K562 (cell line): Measurements from ENCODE around the gene PLS1. TPM values are rescaled to one million over a fixed set of nuclear protein-coding genes. Genes with fewer than 3 reads are reported as not detected.

Experiments
- ATAC-seq: fragments of 200-7000 bp; cut with Tn5 transposase; 3 replicates; pipeline ENCODE4 v1.9.1; 2020; ENCODE audit warnings: moderate library complexity
- BruUV-seq: library from RNA; stranded (reverse); fragments of 400-500 nt; replicated peaks from 2 replicates; lab custom pipeline; 2021; lab: Mats Ljungman, UMichigan
- CTCF ChIA-PET: fragments of 300-600 bp; formaldehyde crosslinking; extraction: SDS; loops from one replicate; lab custom pipeline; 2021; ENCODE audit warnings: low intra/inter-chr PET ratio; lab: Yijun Ruan, JAX
- POLR2A ChIA-PET: fragments of 300-600, 350-650 bp; sonication (Branson Sonifier 250); formaldehyde crosslinking; extraction: SDS; loops from one replicate; lab custom pipeline; 2021; ENCODE audit warnings: antibody characterized with exemption, inconsistent platforms; lab: Yijun Ruan, JAX
- DNase-seq, 4 experiments: peaks; one replicate each; pipeline versions ENCODE4 v3.0.0 to v3.0.0-alpha.2; 2011 to 2018; ENCODE audit warnings: low spot score in 3 of 4, mixed read lengths in 3 of 4; ENCODE audit errors: extremely low read depth in 1 of 4
- FAIRE-seq: peaks from 2 replicates; lab custom pipeline; 2011; peaks lifted over from hg19 to GRCh38; lab: Jason Lieb, UNC
- H2AFZ ChIP-seq: 2 replicates; pipeline ENCODE4 v1.6.0; 2011; ENCODE audit warnings: low read depth, low read length, control low read depth, inconsistent platforms
- H3K27ac ChIP-seq: fragments of 200-600 bp; 3 replicates; pipeline ENCODE4 v1.8.0; 2011; ENCODE audit warnings: low read depth, mild to moderate bottlenecking, control low read depth, inconsistent platforms, low read length, moderate library complexity, mixed read lengths; ENCODE audit errors: extremely low read depth
- H3K27me3 ChIP-seq, 2 experiments: fragments of 300-600 bp in 1 of 2; 2 replicates in 1 of 2; 3 replicates in 1 of 2; pipeline versions ENCODE4 v1.6.0 to v1.8.0; 2011; ENCODE audit warnings: inconsistent platforms in 2 of 2, low read length in 2 of 2, mild to moderate bottlenecking in 1 of 2, mixed read lengths in 1 of 2, moderate library complexity in 1 of 2; ENCODE audit not compliant: control insufficient read depth in 2 of 2, insufficient read depth in 2 of 2
- H3K36me3 ChIP-seq: fragments of 300-600 bp; 3 replicates; pipeline ENCODE4 v1.8.0; 2011; ENCODE audit warnings: mild to moderate bottlenecking, low read length, inconsistent platforms; ENCODE audit not compliant: control insufficient read depth, insufficient read depth
- H3K4me1 ChIP-seq, 2 experiments: fragments of 200-600 bp in 1 of 2; replicated peaks in 1 of 2; 2 replicates in 1 of 2; 3 replicates in 1 of 2; pipeline versions ENCODE4 v1.5.1 to v1.8.0; 2011; ENCODE audit warnings: inconsistent platforms in 2 of 2, low read length in 2 of 2, mild to moderate bottlenecking in 1 of 2, mixed read lengths in 1 of 2, moderate library complexity in 1 of 2; ENCODE audit not compliant: control insufficient read depth in 2 of 2, insufficient read depth in 2 of 2
- H3K4me2 ChIP-seq: 2 replicates; pipeline ENCODE4 v1.6.1; 2011; ENCODE audit warnings: low read length, control low read depth, inconsistent platforms, mixed read lengths; ENCODE audit not compliant: insufficient read depth
- H3K4me3 ChIP-seq: fragments of 200-600 bp; sonication (generic), shearing (Covaris generic); 2 replicates; pipeline ENCODE4 v1.5.1; 2016; ENCODE audit warnings: control low read depth, inconsistent platforms
- H3K79me2 ChIP-seq: fragments of 200-600 bp; 3 replicates; pipeline ENCODE4 v1.8.0; 2011; ENCODE audit warnings: low read length, inconsistent platforms; ENCODE audit not compliant: control insufficient read depth, insufficient read depth
- H3K9ac ChIP-seq, 2 experiments: 2 replicates each; pipeline versions ENCODE4 v1.6.0 to v1.6.1; 2011; ENCODE audit warnings: low read depth in 2 of 2, low read length in 2 of 2, control low read depth in 1 of 2, inconsistent platforms in 1 of 2, mild to moderate bottlenecking in 1 of 2, mixed read lengths in 1 of 2; ENCODE audit not compliant: insufficient read depth in 1 of 2
- H3K9me1 ChIP-seq: one replicate; pipeline ENCODE4 v1.6.0; 2011; ENCODE audit warnings: inconsistent platforms, mild to moderate bottlenecking, low read length, moderate library complexity; ENCODE audit not compliant: control insufficient read depth, insufficient read depth
- H3K9me3 ChIP-seq: replicated peaks from 2 replicates; pipeline ENCODE4 v1.5.1; 2011; ENCODE audit warnings: low read depth, low read length, inconsistent platforms; ENCODE audit not compliant: control insufficient read depth, insufficient read depth
- H4K20me1 ChIP-seq: replicated peaks from 2 replicates; pipeline ENCODE4 v1.6.1; 2011; ENCODE audit warnings: low read length, inconsistent platforms, mixed read lengths; ENCODE audit not compliant: control insufficient read depth, insufficient read depth
- GABPB2 ChIP-seq: fragments of 250-450 bp; sonication (Bioruptor Pico); conservative IDR thresholded peaks from 2 replicates; pipeline ENCODE4 v1.5.1; 2021; ENCODE audit warnings: mild to moderate bottlenecking
- POLR2A ChIP-seq: fragments of 450-650 bp; conservative IDR thresholded peaks from 2 replicates; pipeline ENCODE4 v1.6.1; 2016
- PURB ChIP-seq: sonication (generic); formaldehyde crosslinking; IDR thresholded peaks from 2 replicates; pipeline ENCODE4 v1.9.0; 2021; ENCODE audit warnings: low read depth, mild to moderate bottlenecking, missing genetic modification reagents
- RBM25 ChIP-seq: fragments of 200-400 bp; formaldehyde crosslinking; IDR thresholded peaks from 2 replicates; pipeline ENCODE4 v1.6.1; 2018; ENCODE audit warnings: low read length, low read depth, moderate library complexity; ENCODE audit not compliant: severe bottlenecking
- ZNF436 ChIP-seq: fragments of 250-450, 450-650 bp; sonication (Bioruptor Pico); formaldehyde crosslinking; IDR thresholded peaks from 2 replicates; pipeline ENCODE4 v1.7.0; 2020; ENCODE audit warnings: mild to moderate bottlenecking
- WGBS: fragments of 100-300 bp; shearing (Covaris generic); methylation state at CpG from one replicate; pipeline ENCODE4 v1.1.6; 2016; ENCODE audit warnings: low coverage, mixed read lengths; ENCODE audit not compliant: insufficient coverage; ENCODE audit errors: missing lambda C conversion rate; 5-methylcytosine and 5-hydroxymethylcytosine counted together
- in situ Hi-C: fragments of 300-500 bp; cut with MboI; formaldehyde crosslinking; loops from 4 replicates; pipeline ENCODE4 v1.15.0; 2018; ENCODE audit warnings: inconsistent platforms, mixed read lengths
- intact Hi-C: fragments of 100-400 bp; cut with micrococcal nuclease; formaldehyde crosslinking; loops from 2 replicates; pipeline ENCODE4 v1.14.2; 2022
- polyA plus RNA-seq, 8 experiments: library from polyadenylated mRNA; depleted of rRNA in 4 of 8; stranded (reverse) in 5 of 8; unstranded in 3 of 8; fragments of >200 nt; fragmentation: Nextera tagmentation in 2 of 8; fragmentation: Illumina TruSeq in 1 of 8; extraction: Ambion mirVana in 2 of 8; extraction: Trizol in 1 of 8; gene quantifications; 2 replicates each; pipeline versions ENCODE4 v1.2.1 to v1.2.3, GENCODE V29; 2011 to 2014; ENCODE audit warnings: inconsistent platforms in 1 of 8, missing spikeins in 1 of 8
- total RNA-seq, 7 experiments: library from RNA; depleted of rRNA in 6 of 7; stranded (reverse); fragments of >200 nt in 6 of 7; fragmentation: Illumina TruSeq in 2 of 7; extraction: Trizol in 2 of 7; gene quantifications; 2 replicates each; pipeline versions ENCODE4 v1.2.1 to v1.2.3, GENCODE V29; 2011 to 2021; ENCODE audit warnings: low replicate concordance in 1 of 7
- TF ChIP-seq, protein P1 (sequence below): fragments of 250-450 bp; sonication (Bioruptor Pico); IDR thresholded peaks from 2 replicates; pipeline ENCODE4 v1.4.0; 2020
- TF ChIP-seq, protein P2 (sequence below): fragments of 250-450 bp; sonication (Bioruptor Pico); IDR thresholded peaks from 2 replicates; pipeline ENCODE4 v1.4.0; 2020; ENCODE audit warnings: mild to moderate bottlenecking, moderate library complexity
- TF ChIP-seq, protein P3 (sequence below): fragments of 450-650 bp; IDR thresholded peaks from 2 replicates; pipeline ENCODE4 v1.6.1; 2016; ENCODE audit warnings: antibody characterized with exemption
- TF ChIP-seq, protein P4 (sequence below): IDR thresholded peaks from 2 replicates; pipeline ENCODE4 v1.6.1; 2011; ENCODE audit warnings: borderline replicate concordance, low read depth, mild to moderate bottlenecking, moderate library complexity, low read length; ENCODE audit not compliant: insufficient read depth, poor library complexity, severe bottlenecking

The PLS1 gene
- total and polyA plus RNA-seq, 9 of the 15 experiments (the other 6 are each of a cell fraction or from before 2014, with no cell fraction given), result 6.1 to 21.3 (median 13.0) TPM

DNA sequence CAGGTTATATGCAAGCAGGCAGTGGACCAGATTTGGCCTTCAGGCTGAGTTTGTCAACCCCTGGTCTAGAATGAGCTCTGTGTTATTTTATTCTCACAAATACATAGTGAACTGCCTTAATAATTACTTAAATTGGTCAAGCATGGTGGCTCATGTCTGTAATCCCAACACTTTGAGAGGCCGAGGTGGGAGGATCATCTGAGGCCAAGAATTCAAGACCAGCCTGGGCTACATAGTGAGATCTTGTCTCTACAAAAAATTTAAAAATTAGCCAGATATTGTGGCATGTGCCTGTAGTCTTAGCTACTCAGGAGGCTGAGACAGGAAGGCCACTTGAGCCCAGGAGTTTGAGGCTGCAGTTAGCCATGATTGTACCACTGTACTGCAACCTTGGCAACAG is 15.0 kb downstream of the PLS1 start:
- no peaks in the 10 kb centered on the region for H3K9me1 ChIP-seq
- H3K27ac ChIP-seq, result no peak overlapping the region
- 0 out of 2 replicates have a peak, but pooled peaks cover 5% of the 10 kb centered on the region for H4K20me1 ChIP-seq
- ChIA-PET POLR2A (interaction anchor here (0.8 to 1.4 kb wide), 3 partner anchors 10 to 27 kb away, joined by 3 to 4 read pairs (median 3); no protein-coding TSS in a partner anchor), CTCF (no interaction called here)
- H3K4me3 ChIP-seq, result no peak overlapping the region
- 50% methylated on average over 1 of the region's 1 CpG for WGBS
- DNase-seq, result no peak
- FAIRE-seq, result no peak
- TF ChIP-seq, protein P1, sequence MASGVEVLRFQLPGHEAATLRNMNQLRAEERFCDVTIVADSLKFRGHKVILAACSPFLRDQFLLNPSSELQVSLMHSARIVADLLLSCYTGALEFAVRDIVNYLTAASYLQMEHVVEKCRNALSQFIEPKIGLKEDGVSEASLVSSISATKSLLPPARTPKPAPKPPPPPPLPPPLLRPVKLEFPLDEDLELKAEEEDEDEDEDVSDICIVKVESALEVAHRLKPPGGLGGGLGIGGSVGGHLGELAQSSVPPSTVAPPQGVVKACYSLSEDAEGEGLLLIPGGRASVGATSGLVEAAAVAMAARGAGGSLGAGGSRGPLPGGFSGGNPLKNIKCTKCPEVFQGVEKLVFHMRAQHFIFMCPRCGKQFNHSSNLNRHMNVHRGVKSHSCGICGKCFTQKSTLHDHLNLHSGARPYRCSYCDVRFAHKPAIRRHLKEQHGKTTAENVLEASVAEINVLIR (CRISPR knock-in tag), result no peak
- TF ChIP-seq RBM25 (no peak), ZNF436 (no peak), POLR2A (no peak), GABPB2 (CRISPR knock-in tag) (no peak), PURB (CRISPR knock-in tag) (no peak)
- TF ChIP-seq, protein P2, sequence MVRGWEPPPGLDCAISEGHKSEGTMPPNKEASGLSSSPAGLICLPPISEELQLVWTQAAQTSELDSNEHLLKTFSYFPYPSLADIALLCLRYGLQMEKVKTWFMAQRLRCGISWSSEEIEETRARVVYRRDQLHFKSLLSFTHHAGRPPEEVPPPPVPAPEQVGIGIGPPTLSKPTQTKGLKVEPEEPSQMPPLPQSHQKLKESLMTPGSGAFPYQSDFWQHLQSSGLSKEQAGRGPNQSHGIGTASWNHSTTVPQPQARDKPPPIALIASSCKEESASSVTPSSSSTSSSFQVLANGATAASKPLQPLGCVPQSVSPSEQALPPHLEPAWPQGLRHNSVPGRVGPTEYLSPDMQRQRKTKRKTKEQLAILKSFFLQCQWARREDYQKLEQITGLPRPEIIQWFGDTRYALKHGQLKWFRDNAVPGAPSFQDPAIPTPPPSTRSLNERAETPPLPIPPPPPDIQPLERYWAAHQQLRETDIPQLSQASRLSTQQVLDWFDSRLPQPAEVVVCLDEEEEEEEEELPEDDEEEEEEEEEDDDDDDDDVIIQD (CRISPR knock-in tag), result no peak
- TF ChIP-seq, protein P3, sequence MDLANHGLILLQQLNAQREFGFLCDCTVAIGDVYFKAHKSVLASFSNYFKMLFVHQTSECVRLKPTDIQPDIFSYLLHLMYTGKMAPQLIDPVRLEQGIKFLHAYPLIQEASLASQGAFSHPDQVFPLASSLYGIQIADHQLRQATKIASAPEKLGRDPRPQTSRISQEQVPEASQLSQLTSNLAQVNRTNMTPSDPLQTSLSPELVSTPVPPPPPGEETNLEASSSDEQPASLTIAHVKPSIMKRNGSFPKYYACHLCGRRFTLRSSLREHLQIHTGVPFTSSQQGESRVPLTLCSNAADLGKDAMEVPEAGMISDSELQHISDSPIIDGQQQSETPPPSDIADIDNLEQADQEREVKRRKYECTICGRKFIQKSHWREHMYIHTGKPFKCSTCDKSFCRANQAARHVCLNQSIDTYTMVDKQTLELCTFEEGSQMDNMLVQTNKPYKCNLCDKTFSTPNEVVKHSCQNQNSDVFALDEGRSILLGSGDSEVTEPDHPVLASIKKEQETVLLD, result no peak
- TF ChIP-seq, protein P4, sequence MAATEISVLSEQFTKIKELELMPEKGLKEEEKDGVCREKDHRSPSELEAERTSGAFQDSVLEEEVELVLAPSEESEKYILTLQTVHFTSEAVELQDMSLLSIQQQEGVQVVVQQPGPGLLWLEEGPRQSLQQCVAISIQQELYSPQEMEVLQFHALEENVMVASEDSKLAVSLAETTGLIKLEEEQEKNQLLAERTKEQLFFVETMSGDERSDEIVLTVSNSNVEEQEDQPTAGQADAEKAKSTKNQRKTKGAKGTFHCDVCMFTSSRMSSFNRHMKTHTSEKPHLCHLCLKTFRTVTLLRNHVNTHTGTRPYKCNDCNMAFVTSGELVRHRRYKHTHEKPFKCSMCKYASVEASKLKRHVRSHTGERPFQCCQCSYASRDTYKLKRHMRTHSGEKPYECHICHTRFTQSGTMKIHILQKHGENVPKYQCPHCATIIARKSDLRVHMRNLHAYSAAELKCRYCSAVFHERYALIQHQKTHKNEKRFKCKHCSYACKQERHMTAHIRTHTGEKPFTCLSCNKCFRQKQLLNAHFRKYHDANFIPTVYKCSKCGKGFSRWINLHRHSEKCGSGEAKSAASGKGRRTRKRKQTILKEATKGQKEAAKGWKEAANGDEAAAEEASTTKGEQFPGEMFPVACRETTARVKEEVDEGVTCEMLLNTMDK, result no peak
- no peak overlapping the region for H3K9ac ChIP-seq
- no peak overlapping the region for H2AFZ ChIP-seq
- H3K79me2 ChIP-seq, result no peaks in the 10 kb centered on the region
- in situ Hi-C loops, result no loop called here
- H3K4me1 ChIP-seq, result peaks cover 0 to 4% of the 10 kb centered on the region in 2 experiments; a peak in 2 of 5 replicates
- H3K4me2 ChIP-seq, result no peak overlapping the region
- no TSS peak for BruUV-seq
- H3K36me3 ChIP-seq, result no peaks in the 10 kb centered on the region; the same call in 2 of the 3 replicates
- no peak for ATAC-seq
- H3K27me3 ChIP-seq, result no peaks in the 10 kb centered on the region
- intact Hi-C loops, result no loop called here
- H3K9me3 ChIP-seq, result no peaks in the 10 kb centered on the region
